GM12801 (cell line): ENCODE results near the gene TOM1L1.

Source experiments
- TF ChIP-seq, protein P1 (sequence below): IDR thresholded peaks from one replicate; pipeline ENCODE4 v1.5.1; 2011; ENCODE audit warnings: control low read depth; ENCODE audit not compliant: insufficient read length; ENCODE audit errors: extremely low read depth

TOM1L1 gene

DNA sequence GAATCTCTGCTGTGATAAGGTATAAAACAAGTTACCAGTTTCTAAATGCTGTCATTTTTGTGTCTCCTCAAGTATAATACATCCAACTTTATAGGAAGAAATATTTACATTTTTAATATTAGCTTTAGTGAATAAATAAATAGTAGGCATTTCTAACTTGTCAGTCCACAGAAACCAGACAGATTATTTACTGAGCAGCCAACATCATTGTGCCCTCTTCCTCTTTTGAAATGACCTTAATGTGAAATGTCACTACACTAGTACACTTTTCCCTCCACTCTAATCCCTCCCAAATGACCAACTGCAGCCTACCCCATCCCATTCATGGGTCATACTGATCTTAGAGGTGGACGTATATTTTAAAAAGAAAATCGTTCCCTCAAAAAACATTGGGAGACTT, 77.1 kb downstream of the TOM1L1 start:
- TF ChIP-seq, protein P1, sequence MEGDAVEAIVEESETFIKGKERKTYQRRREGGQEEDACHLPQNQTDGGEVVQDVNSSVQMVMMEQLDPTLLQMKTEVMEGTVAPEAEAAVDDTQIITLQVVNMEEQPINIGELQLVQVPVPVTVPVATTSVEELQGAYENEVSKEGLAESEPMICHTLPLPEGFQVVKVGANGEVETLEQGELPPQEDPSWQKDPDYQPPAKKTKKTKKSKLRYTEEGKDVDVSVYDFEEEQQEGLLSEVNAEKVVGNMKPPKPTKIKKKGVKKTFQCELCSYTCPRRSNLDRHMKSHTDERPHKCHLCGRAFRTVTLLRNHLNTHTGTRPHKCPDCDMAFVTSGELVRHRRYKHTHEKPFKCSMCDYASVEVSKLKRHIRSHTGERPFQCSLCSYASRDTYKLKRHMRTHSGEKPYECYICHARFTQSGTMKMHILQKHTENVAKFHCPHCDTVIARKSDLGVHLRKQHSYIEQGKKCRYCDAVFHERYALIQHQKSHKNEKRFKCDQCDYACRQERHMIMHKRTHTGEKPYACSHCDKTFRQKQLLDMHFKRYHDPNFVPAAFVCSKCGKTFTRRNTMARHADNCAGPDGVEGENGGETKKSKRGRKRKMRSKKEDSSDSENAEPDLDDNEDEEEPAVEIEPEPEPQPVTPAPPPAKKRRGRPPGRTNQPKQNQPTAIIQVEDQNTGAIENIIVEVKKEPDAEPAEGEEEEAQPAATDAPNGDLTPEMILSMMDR = no peak

DNA sequence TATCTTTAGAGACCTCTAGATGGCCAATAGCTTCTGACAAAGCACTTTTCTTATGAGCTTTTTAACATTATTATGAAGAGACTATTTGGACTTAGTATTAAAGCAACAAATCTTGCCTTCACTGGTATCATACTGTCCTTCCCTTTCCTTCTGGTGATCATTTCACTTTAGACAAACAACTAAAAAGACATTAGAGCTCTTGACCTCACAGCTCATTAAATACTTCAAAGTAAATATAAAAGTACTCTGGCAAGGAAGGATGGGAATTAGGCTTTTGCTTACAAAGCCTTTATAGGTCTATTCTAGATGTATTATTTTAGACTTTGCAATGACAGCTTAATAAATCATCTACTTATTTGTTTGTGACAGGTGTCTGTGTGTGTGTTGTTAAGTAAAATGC, 79.0 kb downstream of the TOM1L1 start:
- TF ChIP-seq, protein P1 = no peak

DNA sequence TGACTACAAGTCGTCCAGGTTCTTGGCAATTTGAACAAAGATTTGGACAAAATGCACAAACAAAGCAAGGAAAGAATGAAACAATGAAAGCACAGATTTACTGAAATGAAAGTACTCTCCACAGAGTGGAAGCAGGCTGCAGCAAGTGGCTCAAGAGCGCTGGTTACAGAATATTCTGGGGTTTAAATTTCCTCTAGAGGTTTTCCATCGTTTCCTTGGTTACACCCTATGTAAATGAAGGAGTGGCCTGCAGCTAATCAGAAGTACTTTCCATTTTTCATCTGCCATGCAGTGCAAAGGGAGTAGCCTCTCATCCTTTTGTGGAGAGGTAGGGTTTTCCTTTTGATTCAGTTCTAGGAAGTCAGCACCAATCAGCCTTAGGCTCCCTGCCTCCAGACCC, 79.7 kb downstream of the TOM1L1 start:
- TF ChIP-seq, protein P1 = no peak

DNA sequence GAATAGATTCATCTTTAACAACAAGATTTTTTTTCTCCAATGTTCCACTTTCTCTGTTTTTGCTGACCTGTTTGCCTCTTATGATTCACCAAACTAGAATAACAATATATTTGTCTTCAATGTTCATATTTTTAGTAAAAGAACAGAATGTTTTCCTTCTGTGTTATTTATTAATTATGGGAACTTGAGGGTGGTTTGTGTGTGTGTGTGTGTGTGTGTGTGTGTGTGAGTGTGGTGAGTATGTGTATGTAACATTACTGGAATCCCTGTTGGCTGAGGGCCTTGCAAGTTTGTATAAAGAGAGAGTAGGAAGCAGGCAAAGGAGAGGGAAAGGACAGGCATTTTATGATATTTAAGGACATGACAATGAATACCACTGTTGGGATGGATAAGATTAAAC, 81.7 kb downstream of the TOM1L1 start:
- TF ChIP-seq, protein P1 = no peak

DNA sequence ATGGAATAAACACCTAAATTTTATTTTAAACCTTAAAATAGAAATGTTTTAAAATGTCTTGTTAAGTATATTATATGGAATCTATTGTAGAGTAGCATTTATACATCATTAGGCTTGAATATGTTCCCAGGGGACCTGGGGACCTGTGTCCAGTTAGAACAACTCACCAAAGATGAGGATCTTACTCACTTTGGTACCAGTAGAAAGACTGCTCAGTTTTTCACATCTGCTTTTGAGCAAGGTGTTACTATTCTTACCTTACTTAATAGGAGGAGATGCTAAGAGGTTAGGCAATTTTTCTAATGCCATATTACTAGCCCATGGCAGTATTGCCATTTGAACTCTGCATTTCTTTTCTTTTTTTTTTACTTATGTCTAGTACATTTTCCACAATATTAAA, 82.6 kb downstream of the TOM1L1 start:
- TF ChIP-seq, protein P1 = no peak

DNA sequence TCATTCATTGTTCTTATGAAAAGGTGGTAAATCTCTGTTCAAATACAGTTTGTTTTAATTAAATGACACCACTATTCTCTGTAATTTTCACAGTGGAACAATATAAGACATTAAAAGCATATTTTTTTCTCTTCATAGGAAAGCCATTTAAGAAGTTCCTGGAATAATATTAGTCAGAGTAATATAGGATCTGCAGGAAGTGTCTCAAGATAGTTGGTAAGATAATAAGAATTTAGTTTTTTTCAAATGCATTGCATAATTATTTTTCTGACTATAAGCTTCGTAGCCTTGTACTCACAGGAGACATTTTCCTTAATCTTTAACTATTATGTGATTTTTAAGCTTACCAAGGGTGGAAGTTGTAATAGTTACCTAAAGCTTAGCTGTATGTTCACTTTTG, 84.8 kb downstream of the TOM1L1 start:
- TF ChIP-seq, protein P1 = no peak

DNA sequence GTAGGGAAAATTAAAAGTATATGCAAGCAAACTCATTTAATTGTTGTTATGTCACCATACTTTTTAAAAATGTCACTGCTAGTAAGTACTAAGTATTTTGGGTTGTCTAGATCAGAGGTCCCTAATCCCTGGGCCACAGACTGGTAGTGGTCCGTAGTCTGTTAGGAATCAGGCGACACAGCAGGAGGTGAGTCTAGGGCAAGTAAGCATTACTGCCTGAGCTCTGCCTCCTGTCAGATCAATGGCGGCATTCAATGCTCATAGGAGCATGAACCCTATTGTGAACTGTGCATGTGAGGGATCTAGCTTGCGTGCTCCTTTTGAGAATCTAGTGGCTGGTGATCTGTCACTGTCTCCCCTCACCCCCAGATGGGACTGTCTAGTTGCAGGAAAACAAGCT, 89.5 kb downstream of the TOM1L1 start:
- TF ChIP-seq, protein P1 = no peak

DNA sequence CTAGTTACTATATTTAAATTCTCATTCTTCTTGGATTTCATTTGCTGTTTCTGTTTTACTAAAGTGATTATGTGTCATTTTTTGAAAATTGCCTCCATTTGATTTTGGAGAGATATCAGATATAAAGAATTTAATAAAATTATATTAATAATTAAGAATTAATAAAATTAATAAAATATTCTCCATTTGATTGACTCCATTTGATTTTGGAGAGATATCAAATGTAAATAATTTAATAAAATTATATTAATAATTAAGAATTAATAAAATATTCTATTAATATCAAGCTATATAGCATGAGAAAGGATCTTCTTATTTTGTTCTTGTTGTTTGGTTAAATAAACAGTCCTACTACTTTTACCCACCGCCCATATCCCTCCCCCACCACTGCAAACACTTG, 90.9 kb downstream of the TOM1L1 start:
- TF ChIP-seq, protein P1 = no peak
